GM21447 (cell line): ENCODE measurements around the gene ZNF765.
"Not testable (repeated sequence)": the region's sequence is repeated elsewhere in the genome, so short reads cannot be mapped to it uniquely, and the experiment has no call there.

Experiments used
- ATAC-seq: cut with Tn5 transposase; IDR thresholded peaks from one replicate; pipeline ENCODE4 v1.9.1; 2021; ENCODE audit not compliant: unreplicated experiment

The ZNF765 gene

GRCh38 chr19:53475470-53475869, 80.5 kb downstream of the ZNF765 start:
- not testable (repeated sequence) for ATAC-seq
